Urothelium cell line (cell line): ENCODE data around the gene PCBP4.

Source experiments
- DNase-seq: peaks from one replicate; pipeline ENCODE4 v3.0.0; 2011; ENCODE audit warnings: low spot score, mixed read lengths
- FAIRE-seq: peaks from 2 replicates; lab custom pipeline; 2011; peaks lifted over from hg19 to GRCh38; lab: Jason Lieb, UNC

Gene PCBP4

DNA sequence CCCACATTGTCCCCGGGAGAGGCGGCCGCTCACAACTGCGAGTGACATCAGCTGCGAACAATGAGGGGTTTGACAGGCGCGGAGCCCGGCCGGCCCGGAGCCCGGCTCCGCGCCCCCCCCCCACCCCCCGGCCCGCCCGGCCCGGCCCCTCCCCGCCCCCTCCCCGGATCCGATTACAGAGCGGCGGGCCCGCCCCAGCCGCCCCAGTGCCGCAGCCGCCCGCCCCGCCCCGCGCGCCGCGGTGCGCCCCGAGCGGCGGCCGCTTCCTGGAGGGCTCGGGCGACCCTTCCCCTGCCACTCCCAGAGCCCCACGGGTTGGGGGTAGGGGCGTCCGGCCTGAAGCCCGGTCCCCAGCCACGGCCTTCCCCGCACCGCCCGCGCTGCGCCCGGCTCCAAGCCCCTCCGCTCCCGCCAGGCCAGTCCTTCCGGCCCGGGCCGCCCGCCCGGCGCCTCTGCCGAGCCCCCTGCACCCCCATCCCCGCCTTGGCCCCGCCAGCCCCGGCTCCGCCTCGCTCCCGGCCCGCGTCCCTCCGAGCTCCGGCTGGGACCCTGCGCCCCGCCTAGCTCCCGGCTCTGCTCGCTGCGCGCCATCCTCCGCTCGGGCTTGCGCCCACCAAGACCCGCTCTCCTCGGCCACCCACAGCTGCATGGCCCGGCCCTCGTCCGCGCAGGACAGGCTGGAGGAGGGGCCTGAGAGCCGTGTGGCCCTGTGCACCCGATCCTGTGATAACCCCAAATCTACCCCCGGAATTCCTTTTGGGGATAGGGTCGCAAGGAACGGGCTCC is at the start of gene PCBP4:
Gene PCBP4 (minus strand): TSS at position 71 of the 786 bp plus-strand sequence. CDS start 6,214 bp downstream, outside the sequence.
- no peak for FAIRE-seq
- DNase-seq: peak; percentile 83

DNA sequence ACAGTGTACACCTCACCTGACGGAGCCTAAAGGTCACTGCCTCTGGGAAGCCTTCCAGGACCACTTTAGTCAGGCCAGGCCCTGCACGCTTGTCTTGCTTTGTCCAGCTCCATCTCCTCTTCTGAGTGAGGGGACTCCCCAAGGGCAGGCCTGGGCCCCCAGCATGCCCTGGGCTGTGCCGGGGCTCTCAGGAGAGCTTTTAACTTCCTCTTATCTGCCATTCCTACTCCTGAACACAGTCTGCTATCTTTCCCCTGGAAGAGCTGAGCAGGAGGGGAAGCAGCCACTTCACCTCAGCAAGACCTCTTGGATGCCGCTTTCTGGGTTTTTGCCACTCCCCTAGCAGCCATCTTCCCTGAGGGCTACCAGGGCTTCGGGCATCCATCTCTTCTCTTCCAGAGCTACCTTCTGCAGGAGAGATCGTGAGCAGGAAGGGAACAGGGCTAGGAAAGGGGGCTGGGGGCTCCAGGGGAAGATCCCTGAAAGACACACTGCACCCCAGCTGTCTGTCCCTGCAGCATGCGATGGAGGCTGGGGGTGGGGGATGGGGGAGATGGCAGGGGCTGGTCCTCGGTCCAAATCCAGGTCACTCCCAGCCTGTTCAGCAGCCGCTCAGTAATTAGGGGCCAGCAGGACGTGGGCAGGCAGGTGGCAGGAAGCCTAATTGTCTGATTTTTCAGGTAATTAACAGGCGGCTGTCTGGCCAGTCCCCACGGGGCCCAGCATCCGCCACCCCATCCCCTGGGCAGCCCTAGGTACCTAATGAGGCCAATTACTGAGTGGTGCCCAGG is 48.4 kb upstream of the PCBP4 start:
- DNase-seq (no peak), FAIRE-seq (no peak)

GRCh38 chr3:52014613-52015012 is 47.4 kb upstream of the PCBP4 start:
- no peak for DNase-seq
- no peak for FAIRE-seq

- no peak for DNase-seq
- FAIRE-seq: peak; percentile 17
These were observed 46.7 kb upstream of the PCBP4 start for GRCh38 chr3:52013802-52014598.

- peak; percentile 42 for FAIRE-seq
- no peak for DNase-seq
These were observed 45.4 kb upstream of the PCBP4 start for GRCh38 chr3:52012699-52013098.

GRCh38 chr3:52010431-52010830 is 43.2 kb upstream of the PCBP4 start:
- DNase-seq: no peak
- FAIRE-seq: peak; percentile 42

DNA sequence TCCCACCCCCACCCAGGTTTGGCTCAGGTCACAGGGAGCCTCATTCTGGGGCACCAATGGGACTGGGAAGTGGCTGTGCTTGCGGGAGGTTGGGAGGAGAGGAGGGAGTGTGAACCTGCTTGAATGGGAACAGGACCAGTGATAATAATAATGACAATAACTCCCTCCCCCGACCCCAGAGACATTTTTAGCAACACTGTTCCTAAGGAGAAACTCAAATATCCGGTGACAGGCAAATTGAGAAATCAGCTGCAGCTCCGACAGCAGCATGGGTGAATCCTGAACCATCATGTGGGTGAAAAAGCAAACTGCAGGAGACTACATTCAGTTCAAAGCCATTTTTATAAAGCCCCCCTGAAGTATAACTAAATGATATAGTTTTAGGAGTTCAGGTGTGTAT is 40.0 kb upstream of the PCBP4 start:
- DNase-seq: no peak
- no peak for FAIRE-seq

- DNase-seq (no peak), FAIRE-seq (no peak)
These were observed 39.5 kb upstream of the PCBP4 start for GRCh38 chr3:52006820-52007133.

DNA sequence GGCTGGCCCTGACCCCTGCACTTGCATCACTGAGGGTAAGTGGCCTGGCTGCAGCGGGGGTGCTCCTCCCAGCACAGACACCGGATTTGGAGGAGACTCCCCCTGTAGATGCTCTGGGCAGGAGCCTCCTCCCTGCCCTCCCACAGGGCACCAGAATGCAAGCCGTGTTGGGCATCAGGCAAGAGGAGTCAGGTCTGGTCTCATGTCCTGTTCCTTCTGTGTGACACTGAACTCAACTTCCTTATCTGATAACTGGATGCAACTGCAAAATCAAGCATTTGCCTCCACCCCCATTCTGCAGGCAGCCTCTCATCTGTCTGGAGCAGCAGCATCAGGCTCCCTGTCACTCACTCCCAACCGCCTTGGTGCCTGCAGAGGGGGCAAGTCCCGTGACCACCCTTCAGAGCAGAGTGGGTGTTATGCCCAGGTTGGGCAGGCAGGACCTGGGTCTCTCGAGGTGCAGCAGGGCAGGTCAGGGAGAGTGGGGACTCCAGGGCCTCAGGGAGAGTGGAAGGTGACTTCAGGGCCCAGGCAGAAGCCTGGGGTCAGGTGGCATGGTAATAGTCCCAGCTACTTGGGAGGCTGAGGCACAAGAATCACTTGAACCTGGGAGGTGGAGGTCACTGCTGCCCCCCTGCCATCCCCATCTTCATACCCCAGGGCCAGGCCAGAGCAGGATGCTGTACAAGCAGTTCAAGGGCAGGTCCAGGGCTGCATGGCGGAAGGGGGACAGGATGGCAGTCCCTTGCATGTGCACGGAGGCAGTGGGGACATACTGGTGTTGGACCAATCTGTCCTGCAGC is 39.0 kb upstream of the PCBP4 start:
- FAIRE-seq: peak; percentile 52

DNA sequence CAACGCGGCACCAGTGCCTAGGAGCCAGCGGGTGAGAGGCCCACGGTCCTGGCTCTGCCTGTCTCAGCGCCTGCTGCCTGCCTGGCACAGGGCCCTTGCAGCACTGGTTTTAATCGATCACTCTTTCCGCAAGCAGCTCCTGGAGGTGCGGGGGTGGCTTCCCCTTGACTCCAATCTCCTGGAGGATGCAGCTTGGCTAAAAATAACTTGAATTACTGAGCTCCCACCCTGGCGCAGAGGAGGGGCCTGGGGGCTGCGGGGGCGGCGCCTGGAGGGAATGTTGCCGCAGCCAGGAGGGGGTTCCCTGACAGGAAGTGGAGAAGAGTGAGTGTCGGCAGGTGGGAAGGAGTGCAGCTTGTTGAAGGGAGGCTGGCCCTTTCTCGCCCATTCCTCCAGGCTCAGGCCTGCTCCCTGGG is 38.3 kb upstream of the PCBP4 start:
- FAIRE-seq (peak; percentile 77), DNase-seq (peak; percentile 86)

More for the DNA sequence above, 39.0 kb upstream of the PCBP4 start:
- no peak for DNase-seq

DNA sequence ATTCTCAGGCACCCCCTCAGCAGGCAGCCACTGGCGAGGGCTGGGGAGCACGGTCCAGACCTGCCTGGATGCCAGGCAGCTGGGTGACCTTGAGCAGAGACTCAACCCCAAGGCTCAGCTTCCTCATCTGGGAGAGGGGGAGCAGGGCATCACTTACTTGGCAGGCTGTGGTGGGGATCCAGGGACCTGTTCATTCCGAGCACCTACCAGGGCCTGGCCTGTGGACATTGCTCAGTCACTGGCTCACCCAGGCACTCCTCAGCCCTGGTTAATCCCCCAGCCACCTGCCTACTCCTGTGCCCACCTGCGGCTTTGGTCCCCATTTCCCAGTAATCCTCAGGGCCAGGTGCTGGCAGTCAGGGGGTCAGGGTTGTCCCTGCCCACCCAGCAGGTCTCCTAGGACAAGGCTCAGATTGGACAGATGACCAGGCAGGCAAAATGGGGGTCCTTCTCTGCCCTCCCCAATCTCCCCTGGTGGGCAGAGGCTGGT is 37.7 kb upstream of the PCBP4 start:
- FAIRE-seq (no peak), DNase-seq (no peak)

GRCh38 chr3:52004163-52004787 is 37.0 kb upstream of the PCBP4 start:
- FAIRE-seq: no peak
- no peak for DNase-seq

- no peak for DNase-seq
- FAIRE-seq: no peak
These were observed 35.5 kb upstream of the PCBP4 start for GRCh38 chr3:52002748-52003147.

- peak; percentile 90 for FAIRE-seq
These were observed 34.3 kb upstream of the PCBP4 start for GRCh38 chr3:52001443-52001974.

DNA sequence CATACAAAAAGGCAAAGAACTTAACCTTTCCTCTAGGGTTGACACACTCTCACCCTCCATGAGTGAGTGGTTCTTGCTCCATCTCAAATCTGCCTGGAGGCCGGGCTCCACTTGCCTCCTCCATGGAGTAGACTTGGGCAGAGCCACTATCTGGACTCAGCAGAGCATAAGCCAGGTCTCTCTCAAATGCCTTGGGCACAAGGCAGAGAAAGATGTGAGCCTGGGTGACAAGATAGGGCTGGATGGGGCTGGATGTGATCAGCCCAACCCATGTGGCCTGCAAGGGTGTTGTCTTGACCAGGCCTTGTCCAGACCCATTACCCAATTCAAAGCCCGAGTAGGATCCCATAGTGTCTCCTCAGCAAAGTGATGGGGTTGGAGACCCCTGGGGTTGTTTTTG is 32.6 kb upstream of the PCBP4 start:
- DNase-seq (no peak), FAIRE-seq (no peak)

More at GRCh38 chr3:52001443-52001974, 34.3 kb upstream of the PCBP4 start:
- peak; percentile 89 for DNase-seq

GRCh38 chr3:51998774-51999173 is 31.5 kb upstream of the PCBP4 start:
- DNase-seq (no peak), FAIRE-seq (peak; percentile 30)

GRCh38 chr3:51997935-51998596 is 30.8 kb upstream of the PCBP4 start:
- peak; percentile 90 for FAIRE-seq
- DNase-seq: peak; percentile 87

GRCh38 chr3:51997172-51997571 is 29.9 kb upstream of the PCBP4 start:
- FAIRE-seq (no peak), DNase-seq (no peak)
